GM19025 (cell line): ENCODE data around the gene VRK2.

ENCODE experiments used
- ATAC-seq: cut with Tn5 transposase; IDR thresholded peaks from one replicate; pipeline ENCODE4 v1.9.1; 2021; ENCODE audit warnings: mild to moderate bottlenecking, low read depth, moderate library complexity; ENCODE audit not compliant: unreplicated experiment

VRK2 gene

GRCh38 chr2:58046585-58047372 is at the start of gene VRK2:
TSS of gene VRK2 (plus strand) at chr2:58046806. CDS start at chr2:58048832, 2,026 bp downstream.
- peak; percentile 86 for ATAC-seq

DNA sequence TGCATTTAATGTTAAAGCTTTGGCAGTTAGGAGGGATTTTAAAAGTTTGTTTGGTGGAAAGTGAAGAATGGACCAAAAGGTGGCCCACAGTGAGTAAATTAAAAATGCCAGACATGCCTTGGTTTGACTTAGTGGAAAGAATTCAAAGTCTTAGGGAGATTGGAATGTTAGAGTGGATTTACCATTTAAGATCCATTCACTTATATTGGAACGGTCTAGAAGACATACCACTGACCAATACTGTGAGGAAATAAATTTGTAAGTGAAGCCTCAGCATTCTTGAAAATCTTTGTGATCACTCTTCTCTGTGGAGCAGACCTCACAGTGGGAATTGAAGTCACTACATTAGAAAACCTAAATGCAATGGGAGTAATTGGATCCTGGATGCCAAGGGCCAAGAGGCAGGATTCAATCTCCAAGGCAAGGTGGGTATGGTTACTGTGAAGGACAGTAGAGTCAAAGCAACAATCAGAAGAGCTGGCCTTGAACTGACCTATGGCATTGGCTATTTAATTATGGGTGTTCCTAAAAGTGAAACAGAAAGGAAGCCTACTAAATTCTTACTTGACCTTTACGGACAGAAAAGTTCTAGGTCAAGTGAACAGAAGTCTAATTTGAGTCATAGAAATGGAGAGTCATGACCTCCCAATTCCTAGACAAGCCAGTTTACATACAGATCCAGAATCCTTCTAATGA is 40.2 kb upstream of the VRK2 start:
- ATAC-seq, result peak; percentile 75

DNA sequence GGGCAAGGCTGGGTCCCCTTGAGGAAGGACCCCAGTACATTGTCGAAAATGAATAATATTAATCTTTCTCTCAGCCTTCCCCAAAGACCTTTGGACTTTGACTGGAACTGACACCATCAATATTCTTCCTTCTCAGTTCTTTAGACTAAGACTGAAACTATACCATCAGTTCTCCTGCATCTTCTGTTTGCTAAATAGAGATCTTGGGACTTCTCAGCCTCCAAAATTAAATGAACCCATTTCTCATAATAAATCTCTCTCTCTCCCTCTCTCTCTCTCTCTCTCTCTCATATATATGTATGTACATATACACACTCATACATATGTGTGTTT is 39.7 kb upstream of the VRK2 start:
- peak; percentile 48 for ATAC-seq

GRCh38 chr2:58010599-58010998 is 36.0 kb upstream of the VRK2 start:
- ATAC-seq, result no peak

DNA sequence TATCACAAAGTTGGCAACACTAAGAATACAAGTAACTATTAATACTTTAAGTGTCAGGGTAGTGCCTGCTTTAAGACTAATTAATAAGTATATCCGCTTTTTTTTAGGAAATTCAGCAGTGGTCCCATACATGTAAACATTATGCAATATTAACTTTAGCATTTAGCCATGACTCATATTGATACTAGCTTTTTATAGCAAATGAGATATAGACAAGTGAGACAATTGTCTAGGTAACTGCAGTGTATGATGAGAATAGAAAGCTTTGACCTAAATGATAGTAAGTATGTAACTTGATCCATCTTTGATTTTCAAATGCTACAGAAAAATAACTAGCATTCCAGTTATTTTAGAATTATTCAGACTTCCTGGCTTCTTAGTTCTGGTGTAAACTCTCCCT is 27.4 kb upstream of the VRK2 start:
- no peak for ATAC-seq

DNA sequence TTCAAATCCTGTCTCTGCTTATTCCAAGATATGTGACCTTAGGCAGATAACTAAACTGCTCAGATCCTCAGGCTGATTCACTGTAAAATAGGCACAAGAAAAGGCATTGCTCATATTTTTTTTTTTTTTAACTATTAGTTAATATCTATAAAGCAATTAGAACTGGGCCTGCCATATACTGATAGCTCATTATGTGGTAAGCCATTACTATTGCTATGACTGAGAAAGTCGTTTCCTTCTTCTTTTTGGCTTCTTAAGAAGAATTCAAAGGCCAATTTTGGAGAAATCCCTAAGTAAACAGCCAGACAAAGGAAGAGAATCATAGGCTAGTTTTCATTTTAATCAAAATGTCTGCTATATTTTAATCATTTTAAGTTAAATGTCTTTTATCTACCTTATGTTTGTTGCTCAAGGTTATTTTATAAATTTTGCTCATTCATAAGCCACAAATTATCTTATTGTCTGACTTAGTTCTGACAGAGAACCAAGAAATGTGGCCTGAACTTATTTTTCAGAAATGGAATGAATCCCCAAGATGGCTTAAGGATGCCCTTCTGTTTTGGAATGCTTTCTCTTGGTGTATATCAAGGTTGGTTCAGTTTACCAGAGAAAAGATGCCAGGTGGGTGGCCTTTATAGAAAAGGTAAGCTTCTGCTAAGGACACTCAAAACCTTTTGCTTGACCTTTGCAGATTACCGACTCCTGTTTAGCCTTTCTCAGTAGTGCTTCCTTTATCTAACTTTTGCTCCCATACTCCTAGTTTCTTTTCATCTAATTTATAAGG is 21.3 kb upstream of the VRK2 start:
- ATAC-seq, result no peak

GRCh38 chr2:58027029-58027428 is 19.6 kb upstream of the VRK2 start:
- ATAC-seq, result no peak

- no peak for ATAC-seq
These were observed 15.8 kb upstream of the VRK2 start for GRCh38 chr2:58030771-58031170.

- peak; percentile 65 for ATAC-seq
These were observed 14.4 kb upstream of the VRK2 start for GRCh38 chr2:58032016-58032763.

DNA sequence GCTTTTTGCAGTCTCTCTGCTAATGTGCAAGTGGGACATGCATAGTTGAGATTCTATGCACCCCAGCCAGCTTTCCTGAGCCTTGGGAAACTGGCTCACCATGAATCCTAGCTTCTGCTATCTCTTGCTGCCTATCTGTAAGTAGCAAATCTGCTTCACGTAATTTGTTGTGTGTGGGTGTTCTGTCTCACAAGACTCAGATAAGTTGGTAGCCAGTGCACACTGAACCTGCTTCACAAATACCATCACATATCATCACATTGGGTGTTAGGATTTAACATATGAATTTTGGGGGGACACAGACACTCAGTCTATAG is 13.9 kb upstream of the VRK2 start:
- no peak for ATAC-seq

DNA sequence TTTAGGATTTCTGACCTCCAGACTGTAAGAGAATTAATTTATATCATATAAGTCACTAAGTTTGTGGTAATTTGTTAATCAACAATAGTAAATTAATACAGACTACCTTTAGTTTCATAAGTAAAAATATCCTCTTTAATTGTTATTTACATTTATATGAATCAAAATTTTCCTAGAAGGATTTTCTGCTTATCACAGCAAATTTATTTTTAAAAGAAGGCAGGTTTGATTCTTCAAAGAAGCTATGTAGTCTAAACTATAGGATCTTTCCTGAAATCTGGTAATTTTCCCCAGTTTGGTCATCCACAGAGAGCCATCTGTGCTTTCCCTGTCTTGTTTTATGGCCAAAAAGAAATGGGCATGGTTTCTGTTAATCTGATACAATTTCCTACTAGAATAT is 13.1 kb upstream of the VRK2 start:
- ATAC-seq, result no peak

DNA sequence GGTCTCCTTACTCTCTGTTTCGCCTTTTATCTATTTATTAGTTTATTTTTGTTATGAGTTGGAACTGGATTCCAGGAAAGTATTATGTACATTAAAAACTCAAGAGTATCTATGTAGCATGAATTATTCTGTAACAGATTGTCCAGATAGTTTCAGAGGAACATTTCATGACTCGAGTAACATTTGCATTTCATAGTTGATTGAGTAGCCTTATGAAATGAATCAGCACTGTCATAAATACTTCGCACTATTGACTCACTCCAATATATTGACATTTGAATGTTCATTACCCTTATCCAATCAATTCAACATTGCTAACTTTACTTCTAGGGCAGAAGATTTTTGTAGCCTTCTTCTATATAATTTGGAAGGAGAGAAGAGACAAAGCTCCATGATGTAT is 11.3 kb upstream of the VRK2 start:
- ATAC-seq, result peak; percentile 47

DNA sequence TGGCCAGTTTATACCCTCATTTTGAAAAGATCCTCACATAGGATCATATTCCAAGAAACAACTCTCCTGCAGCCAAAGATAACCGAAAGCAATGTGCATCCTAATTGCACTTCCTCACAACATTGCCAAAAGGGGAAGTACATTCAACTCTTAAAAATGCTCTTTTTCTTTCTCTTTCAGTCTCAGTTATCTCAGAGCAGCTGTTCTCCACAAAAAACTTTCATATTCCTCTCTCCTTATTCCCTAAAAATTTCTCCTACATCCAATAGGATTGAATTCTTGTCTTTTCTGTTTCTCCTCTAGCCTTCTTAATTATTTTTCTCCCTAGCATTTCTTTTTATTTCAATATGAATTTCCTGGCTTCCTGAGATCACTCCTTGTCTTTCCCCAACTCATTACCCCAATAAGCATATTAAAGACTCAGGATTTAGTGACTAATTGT is 7.4 kb upstream of the VRK2 start:
- ATAC-seq, result peak; percentile 68

DNA sequence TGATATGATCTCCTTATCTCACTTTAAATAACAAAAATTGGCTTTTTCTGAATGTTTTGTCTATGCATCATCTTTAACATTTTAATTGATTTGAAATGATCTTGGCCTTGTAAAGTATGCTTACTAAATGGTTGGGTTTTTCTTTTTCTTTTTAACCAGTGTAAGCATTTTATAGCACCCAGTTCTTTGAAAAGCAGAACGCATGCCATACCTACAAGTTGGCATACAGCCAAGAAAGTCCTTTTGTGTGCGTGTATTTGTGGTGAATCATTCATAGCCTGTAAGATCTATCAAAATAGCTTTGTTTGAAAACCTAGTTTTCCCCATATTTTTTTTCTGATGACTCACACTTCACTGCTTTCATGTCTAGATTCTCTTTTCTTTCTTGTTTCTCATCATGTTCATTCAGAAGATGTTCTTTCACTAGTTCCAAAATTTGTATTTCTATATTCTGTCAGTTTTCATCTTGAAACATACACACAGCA is 4.1 kb upstream of the VRK2 start:
- ATAC-seq, result no peak

DNA sequence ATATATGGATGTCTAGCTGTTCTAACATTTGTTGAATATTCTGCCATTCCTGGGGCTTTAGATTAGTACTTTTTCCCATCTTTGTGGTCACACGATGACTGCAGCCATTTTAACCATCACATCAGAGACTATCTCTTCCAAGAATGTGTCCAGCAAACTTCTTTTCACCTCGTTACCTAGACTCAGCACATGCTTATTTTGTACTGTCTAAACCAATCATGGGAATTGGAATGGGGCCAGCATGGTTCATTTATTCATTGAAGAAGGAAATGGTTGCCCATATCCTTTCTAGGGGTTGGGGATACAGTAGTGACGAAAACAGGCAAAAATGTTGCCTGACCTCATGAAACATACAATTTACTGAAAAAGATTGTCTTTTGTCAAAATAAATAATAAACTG is 2.5 kb upstream of the VRK2 start:
- ATAC-seq, result no peak

- no peak for ATAC-seq
These were observed 849 bp upstream of the VRK2 start for GRCh38 chr2:58045580-58046334.

DNA sequence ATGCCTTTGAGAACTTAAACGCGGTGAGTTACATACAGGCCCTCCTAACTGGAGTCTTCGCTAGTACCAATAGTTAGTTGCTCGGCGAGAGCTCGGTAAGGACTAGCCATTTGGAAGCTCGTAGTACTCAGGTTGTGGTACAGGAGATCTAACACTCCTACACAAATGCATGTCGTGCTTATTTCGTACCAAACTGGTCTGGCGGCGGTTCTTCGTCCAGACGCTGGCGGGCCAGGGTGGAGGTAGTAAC is 346 bp upstream of the VRK2 start:
- ATAC-seq, result no peak

- ATAC-seq, result peak; percentile 23
These were observed 848 bp downstream of the VRK2 start for GRCh38 chr2:58047373-58047935.

DNA sequence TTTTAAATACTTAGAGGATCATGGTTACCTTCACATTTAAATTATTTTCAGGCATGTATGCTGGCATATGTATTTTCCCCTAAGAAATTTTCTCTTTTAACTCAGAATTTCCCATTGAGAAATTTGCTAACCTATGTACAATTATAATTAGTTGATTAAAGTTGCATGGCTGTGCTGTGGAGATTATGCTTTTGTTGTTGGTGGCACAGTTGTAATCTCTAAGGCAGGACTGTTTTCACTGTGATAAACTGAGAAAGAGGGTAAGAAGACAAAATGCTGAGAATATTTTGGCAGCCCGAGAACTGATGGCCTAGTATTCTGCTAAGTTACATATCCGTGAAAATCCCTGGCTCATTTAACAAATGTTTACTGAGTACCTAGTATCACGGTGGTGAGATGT is 1.4 kb downstream of the VRK2 start:
- ATAC-seq, result no peak

GRCh38 chr2:58051445-58051844 is 4.8 kb downstream of the VRK2 start:
- no peak for ATAC-seq
